PC-3 (cell line): ENCODE measurements around the gene FXYD3. TPM values are rescaled to one million over a fixed set of nuclear protein-coding genes. Genes with fewer than 3 reads are reported as not detected.
A peak's percentile ranks its signal among the peaks of the same experiment; 100 is the strongest.

Experiments used
- ATAC-seq: fragments of 200-7000 bp; cut with Tn5 transposase; 2 replicates; pipeline ENCODE4 v1.9.1; 2020; ENCODE audit warnings: mild to moderate bottlenecking, moderate library complexity
- BruUV-seq: library from RNA; stranded (reverse); fragments of 400-500 nt; replicated peaks from 2 replicates; lab custom pipeline; 2021; lab: Mats Ljungman, UMichigan
- CTCF ChIA-PET: fragments of 300-600 bp; sonication (Branson Sonifier 250); formaldehyde crosslinking; loops from one replicate; lab custom pipeline; 2022; ENCODE audit warnings: antibody characterized with exemption; lab: Charles Lee
- POLR2A ChIA-PET: fragments of 300-600 bp; sonication (Branson Sonifier 250); formaldehyde crosslinking; loops from one replicate; lab custom pipeline; 2022; ENCODE audit warnings: antibody characterized with exemption; ENCODE audit not compliant: unreplicated experiment; lab: Charles Lee
- DNase-seq: peaks from one replicate; pipeline ENCODE4 v3.0.0-alpha.2; 2015
- H2AFZ ChIP-seq: fragments of 300-600 bp; sonication (generic); 2 replicates; pipeline ENCODE4 v1.6.0; 2016; ENCODE audit warnings: antibody characterized with exemption, low read length
- H3F3A ChIP-seq: fragments of 300-600 bp; sonication (generic); one replicate; pipeline ENCODE4 v1.6.0; 2017; ENCODE audit warnings: antibody characterized with exemption, low read length, control low read depth, mild to moderate bottlenecking; ENCODE audit not compliant: unreplicated experiment
- H3K27ac ChIP-seq: fragments of 300-600 bp; sonication (generic); 2 replicates; pipeline ENCODE4 v1.5.1; 2016; ENCODE audit warnings: mild to moderate bottlenecking, low read length
- H3K27me3 ChIP-seq: fragments of 300-600 bp; sonication (generic); 2 replicates; pipeline ENCODE4 v1.6.1; 2016; ENCODE audit warnings: low read length, mixed read lengths
- H3K36me3 ChIP-seq: fragments of 300-600 bp; sonication (generic); 2 replicates; pipeline ENCODE4 v1.6.1; 2016; ENCODE audit warnings: low read depth, mixed run types, low read length, mixed read lengths
- H3K4me1 ChIP-seq: fragments of 300-600 bp; sonication (generic); 2 replicates; pipeline ENCODE4 v1.5.1; 2016; ENCODE audit warnings: low read length; ENCODE audit not compliant: insufficient read depth
- H3K4me2 ChIP-seq: fragments of 300-600 bp; sonication (generic); 2 replicates; pipeline ENCODE4 v1.6.0; 2016; ENCODE audit warnings: low read length
- H3K4me3 ChIP-seq: fragments of 300-600 bp; sonication (generic); 2 replicates; pipeline ENCODE4 v1.5.1; 2016; ENCODE audit warnings: mild to moderate bottlenecking, low read length, mixed read lengths
- H3K79me2 ChIP-seq: fragments of 300-600 bp; sonication (generic); 2 replicates; pipeline ENCODE4 v1.6.1; 2017; ENCODE audit warnings: low read length, mixed read lengths
- H3K9ac ChIP-seq: fragments of 300-600 bp; sonication (generic); 2 replicates; pipeline ENCODE4 v1.6.0; 2016; ENCODE audit warnings: mild to moderate bottlenecking, low read length
- H3K9me2 ChIP-seq: fragments of 300-600 bp; sonication (generic); replicated peaks from 2 replicates; pipeline ENCODE4 v1.6.1; 2016; ENCODE audit warnings: mixed run types, low read length, mixed read lengths
- H3K9me3 ChIP-seq: fragments of 300-600 bp; sonication (generic); 2 replicates; pipeline ENCODE4 v1.6.1; 2016; ENCODE audit warnings: low read length, mixed read lengths
- H4K20me1 ChIP-seq: fragments of 300-600 bp; sonication (generic); 2 replicates; pipeline ENCODE4 v1.6.1; 2016; ENCODE audit warnings: low read length, mixed read lengths
- CTCF ChIP-seq: fragments of 300-600 bp; sonication (generic); conservative IDR thresholded peaks from 2 replicates; pipeline ENCODE4 v1.5.1; 2017; ENCODE audit warnings: antibody characterized with exemption, low read depth, mild to moderate bottlenecking, low read length
- EZH2 ChIP-seq: fragments of 300-600 bp; sonication (generic); IDR thresholded peaks from one replicate; pipeline ENCODE4 v1.6.1; 2017; ENCODE audit warnings: antibody characterized with exemption, mild to moderate bottlenecking, low read length; ENCODE audit not compliant: unreplicated experiment
- EZH2phosphoT487 ChIP-seq: fragments of 300-600 bp; sonication (generic); IDR thresholded peaks from 2 replicates; pipeline ENCODE4 v1.6.1; 2018; ENCODE audit warnings: mild to moderate bottlenecking, antibody characterized with exemption, low read length, borderline replicate concordance
- intact Hi-C: fragments of 100-400 bp; cut with micrococcal nuclease; formaldehyde crosslinking; loops from 2 replicates; pipeline ENCODE4 v1.9.0; 2023
- total RNA-seq: library from RNA; depleted of rRNA; stranded (reverse); fragments of >200 nt; gene quantifications from 2 replicates; pipeline ENCODE4 v1.2.3, GENCODE V29; 2014

Gene FXYD3
- total RNA-seq, 1 experiment from 2014 or later, result 61.6 TPM

- Histone ChIP-seq H3K9me3 (no peaks in the 10 kb centered on the region), H3K9ac (no peak overlapping the region), H3F3A (no peaks in the 10 kb centered on the region), H3K4me3 (no peak overlapping the region), H3K79me2 (no peaks in the 10 kb centered on the region), H3K9me2 (no peaks in the 10 kb centered on the region), H3K27ac (no peak overlapping the region), H3K4me1 (no peaks in the 10 kb centered on the region), H4K20me1 (no peaks in the 10 kb centered on the region), H3K4me2 (no peak overlapping the region), H3K36me3 (no peaks in the 10 kb centered on the region), H2AFZ (no peak overlapping the region), H3K27me3 (no peaks in the 10 kb centered on the region)
- intact Hi-C loops, result no loop called here
- DNase-seq, result no peak
- BruUV-seq, result no TSS peak
- no peak for ATAC-seq
- ChIA-PET POLR2A (no interaction called here), CTCF (interaction anchor here (0.8 kb wide), 1 partner anchor 36 kb away, joined by 5 read pairs; no protein-coding TSS in a partner anchor)
- TF ChIP-seq EZH2 (no peak), EZH2phosphoT487 (no peak)
Measured at GRCh38 chr19:35079826-35080225, 35.8 kb upstream of the FXYD3 start.

DNA sequence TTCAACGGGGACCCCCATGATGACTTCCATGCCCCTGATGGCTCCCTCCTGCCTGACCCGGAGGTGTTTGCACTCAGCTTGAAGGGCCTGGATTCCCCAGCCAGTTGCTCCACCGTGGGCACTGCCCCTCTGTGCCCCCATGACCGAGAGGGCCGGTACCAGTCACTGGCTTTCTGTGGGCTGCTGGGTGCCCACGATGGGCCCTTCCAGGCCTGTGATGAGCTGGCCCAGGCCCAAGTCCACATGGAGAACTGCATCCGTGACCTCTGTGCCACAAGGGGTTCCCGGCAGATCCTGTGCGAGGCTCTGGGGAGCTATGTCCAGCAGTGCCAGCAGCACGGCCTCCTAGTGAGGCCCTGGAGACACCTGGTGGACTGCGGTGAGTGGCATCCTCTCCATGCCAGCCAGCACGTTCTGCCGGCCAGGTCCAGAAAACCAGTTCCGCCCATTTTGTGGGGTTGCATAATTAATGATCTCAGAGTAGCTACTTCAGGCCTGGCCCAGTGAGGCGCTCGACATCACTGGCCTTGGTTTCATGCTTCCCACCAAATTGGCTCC, 34.9 kb upstream of the FXYD3 start:
- Histone ChIP-seq H3K27me3 (no peaks in the 10 kb centered on the region), H4K20me1 (no peaks in the 10 kb centered on the region), H3K4me2 (no peak overlapping the region), H3K4me3 (no peak overlapping the region), H3F3A (no peaks in the 10 kb centered on the region), H3K27ac (no peak overlapping the region), H3K9me2 (no peaks in the 10 kb centered on the region), H3K9ac (no peak overlapping the region), H3K79me2 (no peaks in the 10 kb centered on the region), H3K4me1 (no peaks in the 10 kb centered on the region), H2AFZ (no peak overlapping the region), H3K36me3 (no peaks in the 10 kb centered on the region), H3K9me3 (no peaks in the 10 kb centered on the region)
- no TSS peak for BruUV-seq
- ChIA-PET POLR2A (no interaction called here), CTCF (interaction anchor here (0.6 to 1.0 kb wide), 4 partner anchors 14 to 37 kb away, joined by 3 to 5 read pairs (median 4); no protein-coding TSS in a partner anchor)
- intact Hi-C loops, result no loop called here
- no peak for DNase-seq
- ATAC-seq, result peak; percentile 48; the same call in 1 of the 2 replicates
- no peak for TF ChIP-seq EZH2
- TF ChIP-seq EZH2phosphoT487, result no peak

GRCh38 chr19:35081201-35081600, 34.4 kb upstream of the FXYD3 start:
- intact Hi-C loops, result no loop called here

More at GRCh38 chr19:35081201-35081600, 34.4 kb upstream of the FXYD3 start:
- TF ChIP-seq CTCF (no peak), EZH2 (no peak), EZH2phosphoT487 (no peak)
- ATAC-seq (no peak), DNase-seq (no peak)
- Histone ChIP-seq H3K9me2 (no peaks in the 10 kb centered on the region), H3K27me3 (no peaks in the 10 kb centered on the region), H3K36me3 (no peaks in the 10 kb centered on the region), H3K79me2 (no peaks in the 10 kb centered on the region), H2AFZ (no peak overlapping the region), H3K27ac (no peak overlapping the region), H3K9me3 (no peaks in the 10 kb centered on the region), H3K4me2 (no peak overlapping the region), H3K4me1 (no peaks in the 10 kb centered on the region), H3K9ac (no peak overlapping the region), H3K4me3 (no peak overlapping the region), H4K20me1 (no peaks in the 10 kb centered on the region), H3F3A (no peaks in the 10 kb centered on the region)
- BruUV-seq, result no TSS peak
- ChIA-PET CTCF (interaction anchor here (0.7 to 1.0 kb wide), 2 partner anchors 14 to 26 kb away, joined by 3 to 5 read pairs; no protein-coding TSS in a partner anchor), POLR2A (no interaction called here)
